Type B pancreatic cell (in vitro differentiated cells): ENCODE data around the gene NAXE. TPM values are rescaled to one million over a fixed set of nuclear protein-coding genes. Genes with fewer than 3 reads are reported as not detected.

ENCODE experiments used
- DNase-seq: peaks from one replicate; pipeline ENCODE4 v3.0.0; 2021; ENCODE audit warnings: mixed read lengths; ENCODE audit not compliant: unreplicated experiment; ENCODE audit errors: extremely low spot score
- H3K27ac Mint-ChIP-seq: 2 replicates; pipeline ENCODE4 v1.8.0; 2021; ENCODE audit warnings: mild to moderate bottlenecking, mixed read lengths
- H3K27me3 Mint-ChIP-seq: 2 replicates; pipeline ENCODE4 v1.8.0; 2021; ENCODE audit warnings: mixed read lengths
- H3K36me3 Mint-ChIP-seq: 2 replicates; pipeline ENCODE4 v1.8.0; 2021; ENCODE audit warnings: mixed read lengths
- H3K4me1 Mint-ChIP-seq: one replicate; pipeline ENCODE4 v1.8.0; 2021; ENCODE audit warnings: mixed read lengths; ENCODE audit not compliant: unreplicated experiment
- H3K4me3 Mint-ChIP-seq: 2 replicates; pipeline ENCODE4 v1.8.0; 2021; ENCODE audit warnings: mild to moderate bottlenecking, mixed read lengths
- H3K9me3 Mint-ChIP-seq: 2 replicates; pipeline ENCODE4 v1.8.0; 2021; ENCODE audit warnings: mixed read lengths
- CTCF ChIP-seq: fragments of 200-600 bp; sonication (generic); conservative IDR thresholded peaks from 2 replicates; pipeline ENCODE4 v1.5.0; 2021; ENCODE audit warnings: antibody characterized with exemption, mild to moderate bottlenecking
- total RNA-seq: library from RNA; stranded (reverse); gene quantifications from 2 replicates; pipeline ENCODE4 v1.2.1, GENCODE V29; 2021; ENCODE audit warnings: low replicate concordance

NAXE gene
- total RNA-seq, 1 donor from 2014 or later: 98.4 TPM

- no peaks in the 10 kb centered on the region for H3K36me3 Mint-ChIP-seq
- DNase-seq: no peak
- no peak overlapping the region for H3K4me3 Mint-ChIP-seq
- H3K9me3 Mint-ChIP-seq: no peaks in the 10 kb centered on the region
- no peak overlapping the region for H3K27ac Mint-ChIP-seq
- no peak for TF ChIP-seq CTCF
- peaks cover 5% of the 10 kb centered on the region for H3K4me1 Mint-ChIP-seq
- peaks cover 91% of the 10 kb centered on the region for H3K27me3 Mint-ChIP-seq
Observed at GRCh38 chr1:156643778-156644092, 52.2 kb downstream of the NAXE start.

Other genes with a start within 250 kb of the NAXE start
- gene RHBG, start 222.6 kb upstream of the NAXE start, total RNA-seq: 0.17 and 0.88 TPM in 2 replicates
- gene MEF2D, start 91.0 kb upstream of the NAXE start, total RNA-seq: 20.7 and 26.1 TPM in 2 replicates
- gene IQGAP3, start 19.2 kb upstream of the NAXE start, total RNA-seq: 17.6 and 35.3 TPM in 2 replicates
- not detected in 2 replicates for gene TTC24, start 12.1 kb upstream of the NAXE start, total RNA-seq
- 22.4 and 30.7 TPM in 2 replicates for gene GPATCH4, start 9.7 kb downstream of the NAXE start, total RNA-seq
- not detected in 2 replicates for gene HAPLN2, start 27.6 kb downstream of the NAXE start, total RNA-seq
- 12.6 TPM in 1 of 2 replicates, not detected in the other for gene BCAN, start 50.3 kb downstream of the NAXE start, total RNA-seq
- gene NES, start 85.6 kb downstream of the NAXE start, total RNA-seq: 8.1 and 125 TPM in 2 replicates
- gene CRABP2, start 113.8 kb downstream of the NAXE start, total RNA-seq: 83.7 and 370 TPM in 2 replicates
- 35.2 and 39.7 TPM in 2 replicates for gene METTL25B, start 136.7 kb downstream of the NAXE start, total RNA-seq
- 35.3 and 42.0 TPM in 2 replicates for gene ISG20L2, start 137.0 kb downstream of the NAXE start, total RNA-seq
- 47.4 and 58.6 TPM in 2 replicates for gene MRPL24, start 149.3 kb downstream of the NAXE start, total RNA-seq
- 249 and 270 TPM in 2 replicates for gene HDGF, start 159.9 kb downstream of the NAXE start, total RNA-seq
- 79.1 and 81.8 TPM in 2 replicates for gene PRCC, start 175.8 kb downstream of the NAXE start, total RNA-seq
- gene SH2D2A, start 225.1 kb downstream of the NAXE start, total RNA-seq: 0.48 and 2.2 TPM in 2 replicates